MCF 10A (cell line): ENCODE data around the gene ERC2. TPM values are rescaled to one million over a fixed set of nuclear protein-coding genes. Genes with fewer than 3 reads are reported as not detected.
A peak's percentile ranks its signal among the peaks of the same experiment; 100 is the strongest.

Source experiments
- BruUV-seq: library from RNA; stranded (reverse); fragments of 400-500 nt; replicated peaks from 2 replicates; lab custom pipeline; 2021; lab: Mats Ljungman, UMichigan
- CTCF ChIA-PET: fragments of 300-600 bp; sonication (Branson Sonifier 250); formaldehyde crosslinking; extraction: SDS; loops from one replicate; lab custom pipeline; 2021; ENCODE audit warnings: antibody characterized with exemption, inconsistent platforms; lab: Yijun Ruan, JAX
- POLR2A ChIA-PET: fragments of 300-600, 350-650 bp; sonication (Branson Sonifier 250); formaldehyde crosslinking; extraction: SDS; loops from one replicate; lab custom pipeline; 2020; ENCODE audit warnings: antibody characterized with exemption, inconsistent platforms; lab: Yijun Ruan, JAX
- DNase-seq: peaks from one replicate; pipeline ENCODE4 v3.0.0-alpha.2; 2018; ENCODE audit not compliant: unreplicated experiment
- H3K27ac Mint-ChIP-seq: one replicate; pipeline ENCODE4 v1.8.0; 2022; ENCODE audit warnings: mild to moderate bottlenecking, low read depth, mixed read lengths; ENCODE audit not compliant: unreplicated experiment
- H3K27me3 Mint-ChIP-seq: one replicate; pipeline ENCODE4 v1.8.0; 2022; ENCODE audit warnings: mixed read lengths; ENCODE audit not compliant: insufficient read depth, unreplicated experiment
- H3K36me3 Mint-ChIP-seq: one replicate; pipeline ENCODE4 v1.8.0; 2022; ENCODE audit warnings: mild to moderate bottlenecking, moderate library complexity, mixed read lengths; ENCODE audit not compliant: insufficient read depth, unreplicated experiment
- H3K4me1 Mint-ChIP-seq: one replicate; pipeline ENCODE4 v1.8.0; 2022; ENCODE audit warnings: mixed read lengths; ENCODE audit not compliant: insufficient read depth, unreplicated experiment
- H3K4me3 Mint-ChIP-seq: one replicate; pipeline ENCODE4 v1.8.0; 2022; ENCODE audit warnings: mild to moderate bottlenecking, moderate library complexity, mixed read lengths; ENCODE audit not compliant: unreplicated experiment
- H3K9me3 Mint-ChIP-seq: one replicate; pipeline ENCODE4 v1.8.0; 2022; ENCODE audit warnings: mixed read lengths; ENCODE audit not compliant: unreplicated experiment
- CTCF ChIP-seq: fragments of 200-600 bp; IDR thresholded peaks from one replicate; pipeline ENCODE4 v1.8.0; 2022; ENCODE audit warnings: antibody characterized with exemption, mild to moderate bottlenecking; ENCODE audit not compliant: unreplicated experiment
- intact Hi-C: fragments of 100-400 bp; cut with micrococcal nuclease; formaldehyde crosslinking; loops from 2 replicates; pipeline ENCODE4 v1.14.1; 2022
- total RNA-seq: library from RNA; stranded (reverse); gene quantifications from 2 replicates; pipeline ENCODE4 v1.2.3, GENCODE V29; 2022

Gene ERC2
- total RNA-seq, 1 experiment from 2014 or later = 0.42 TPM

- TF ChIP-seq CTCF = no peak
- DNase-seq = peak; percentile 74
- ChIA-PET CTCF (interaction anchor here (0.5 to 1.6 kb wide), 16 partner anchors 35 to 687 kb away, joined by 3 to 14 read pairs (median 4); no protein-coding TSS in a partner anchor), POLR2A (interaction anchor here (0.6 to 1.5 kb wide), 7 partner anchors 12 to 373 kb away, joined by 3 to 5 read pairs (median 3); no protein-coding TSS in a partner anchor)
- Mint-ChIP-seq H3K9me3 (no peaks in the 10 kb centered on the region), H3K4me3 (no peak overlapping the region), H3K27me3 (no peaks in the 10 kb centered on the region), H3K27ac (no peak overlapping the region), H3K36me3 (no peaks in the 10 kb centered on the region), H3K4me1 (peaks cover 12% of the 10 kb centered on the region)
- intact Hi-C loops = no loop called here
- BruUV-seq = no TSS peak
Observed at GRCh38 chr3:55524565-55525244, 943.6 kb downstream of the ERC2 start.

DNA sequence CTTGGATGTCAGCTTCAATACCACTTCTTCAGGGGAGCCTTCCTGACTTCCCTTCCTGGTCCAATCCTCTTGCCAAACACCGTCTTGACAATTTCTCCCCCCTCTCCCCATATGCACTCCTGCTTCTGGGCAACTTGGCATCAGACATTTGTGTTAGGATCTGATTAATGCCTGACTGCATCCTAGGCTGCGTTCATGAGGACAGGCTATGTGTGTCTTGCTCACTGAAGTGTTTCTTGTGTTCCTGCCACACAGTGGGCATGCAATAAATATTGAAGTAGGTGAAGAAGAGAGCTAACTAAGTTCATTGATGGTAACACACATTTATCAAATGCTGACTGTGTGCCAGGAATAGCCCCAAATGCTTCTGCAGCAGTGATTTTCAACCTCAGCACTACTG, 944.8 kb downstream of the ERC2 start:
- DNase-seq = no peak
- BruUV-seq = no TSS peak
- TF ChIP-seq CTCF = no peak
- CTCF ChIA-PET = interaction anchor here (0.5 to 1.9 kb wide), 10 partner anchors 15 to 655 kb away, joined by 3 to 14 read pairs (median 4); no protein-coding TSS in a partner anchor
- Mint-ChIP-seq H3K27me3 (no peaks in the 10 kb centered on the region), H3K4me1 (peaks cover 12% of the 10 kb centered on the region), H3K36me3 (no peaks in the 10 kb centered on the region), H3K9me3 (no peaks in the 10 kb centered on the region), H3K27ac (no peak overlapping the region), H3K4me3 (no peak overlapping the region)
- intact Hi-C loops = no loop called here
- POLR2A ChIA-PET = interaction anchor here (1.5 kb wide), 1 partner anchor 197 kb away, joined by 3 read pairs; no protein-coding TSS in a partner anchor

- Mint-ChIP-seq H3K36me3 (no peaks in the 10 kb centered on the region), H3K4me3 (no peak overlapping the region), H3K9me3 (no peaks in the 10 kb centered on the region), H3K27ac (peak overlapping the region; percentile 46), H3K27me3 (no peaks in the 10 kb centered on the region), H3K4me1 (peaks cover 12% of the 10 kb centered on the region)
- BruUV-seq = no TSS peak
- no peak for TF ChIP-seq CTCF
- ChIA-PET POLR2A (no interaction called here), CTCF (interaction anchor here (1.0 kb wide), 1 partner anchor 34 kb away, joined by 4 read pairs; the partner anchor contains the start of gene WNT5A)
- DNase-seq = no peak
- intact Hi-C loops = no loop called here
Observed at GRCh38 chr3:55521738-55522421, 946.4 kb downstream of the ERC2 start.
